CD4-positive, alpha-beta T cell treated with Interleukin-4 for 1 hour (primary cell): ENCODE results near the gene IQCB1.

Source experiments
- DNase-seq, 2 donors: peaks; one replicate each; pipeline ENCODE4 v3.0.0-alpha.2; 2020 to 2022

The IQCB1 gene

GRCh38 chr3:121740896-121741295 is 94.0 kb downstream of the IQCB1 start:
- no peak for DNase-seq

DNA sequence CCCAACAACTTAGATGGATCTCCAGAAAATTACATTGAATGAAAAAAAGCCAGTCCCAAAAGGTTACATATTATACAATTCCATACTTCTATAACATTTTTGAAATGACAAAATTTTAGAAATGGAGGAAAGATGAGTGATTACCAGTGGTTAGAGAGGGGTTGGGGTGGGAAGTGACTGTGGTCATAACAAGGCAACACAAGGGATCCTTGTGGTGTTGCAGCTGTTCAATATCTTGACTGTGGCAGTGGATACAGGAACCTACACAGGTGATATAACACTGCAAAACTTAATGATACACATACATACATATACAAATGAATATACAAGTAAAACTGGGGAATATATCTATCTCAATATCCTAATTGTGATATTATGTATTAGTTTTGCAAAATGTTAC is 95.0 kb downstream of the IQCB1 start:
- no peak for DNase-seq

- no peak for DNase-seq
Observed at GRCh38 chr3:121737644-121738043, 97.2 kb downstream of the IQCB1 start.

DNA sequence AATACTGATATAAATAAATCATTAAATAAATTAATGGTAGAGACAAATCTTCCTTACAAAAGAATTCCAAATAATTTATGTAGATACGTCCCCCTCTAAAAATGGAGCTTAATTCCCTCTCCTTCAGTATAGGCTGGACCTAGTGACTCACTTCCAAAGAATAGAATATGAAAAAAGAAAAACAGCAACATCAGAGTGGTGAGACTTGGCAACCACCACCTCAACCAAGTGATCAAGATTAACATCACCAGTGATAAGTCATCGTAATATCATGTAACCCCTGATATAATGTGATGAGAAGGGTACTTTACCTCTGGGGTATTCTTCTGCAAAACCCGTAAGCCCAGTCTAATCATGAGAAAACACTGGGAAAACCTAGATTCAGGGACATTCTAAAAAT is 98.7 kb downstream of the IQCB1 start:
- DNase-seq: no peak

GRCh38 chr3:121735047-121735696 is 99.7 kb downstream of the IQCB1 start:
- DNase-seq: no peak

GRCh38 chr3:121730940-121731687 is 103.7 kb downstream of the IQCB1 start:
- DNase-seq: no peak

DNA sequence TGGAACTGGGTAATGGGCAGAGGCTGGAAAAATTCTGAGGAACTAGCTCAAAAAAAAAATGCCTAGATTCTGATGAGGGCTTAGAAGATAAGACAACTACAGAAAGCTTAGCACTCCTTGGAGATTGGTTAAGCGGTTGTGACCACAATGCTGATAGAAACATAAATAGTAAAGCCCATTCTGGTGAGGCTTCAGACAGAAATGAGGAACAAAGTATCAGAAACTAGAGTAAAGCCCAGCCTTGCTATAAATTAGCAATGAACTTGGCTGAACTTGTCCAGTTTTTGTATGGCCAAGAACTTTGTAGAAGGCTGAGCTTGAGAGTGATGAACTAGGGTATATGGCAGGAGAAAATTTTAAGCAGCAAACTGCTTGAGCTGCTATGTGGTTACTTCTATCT is 110.7 kb downstream of the IQCB1 start:
- no peak for DNase-seq

DNA sequence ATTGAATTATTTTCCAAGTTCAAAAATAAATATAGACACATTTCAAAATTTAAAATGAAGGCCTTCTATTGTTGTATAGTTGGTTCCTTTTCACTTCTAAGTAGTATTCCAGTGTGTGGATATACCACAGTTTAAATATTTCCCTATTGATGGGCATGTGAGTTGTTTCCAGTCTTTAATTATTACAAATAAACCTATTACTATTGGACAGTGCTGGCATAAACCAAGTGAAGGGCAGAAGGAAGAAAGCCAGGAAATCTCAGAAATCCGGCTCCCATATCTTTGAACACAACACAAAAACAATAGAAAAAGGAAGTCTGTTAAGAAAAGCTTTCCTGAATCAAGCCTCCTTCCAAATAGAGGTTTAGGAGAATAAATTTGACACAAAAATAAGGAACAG is 111.4 kb downstream of the IQCB1 start:
- DNase-seq: no peak

- DNase-seq: no peak
Observed at GRCh38 chr3:121722411-121722810, 112.4 kb downstream of the IQCB1 start.

GRCh38 chr3:121720163-121720562 is 114.7 kb downstream of the IQCB1 start:
- DNase-seq: no peak
